ENCODE data around the gene FAM25G.
"Not testable (repeated sequence)": the region's sequence is repeated elsewhere in the genome, so short reads cannot be mapped to it uniquely, and the experiment has no call there.

The FAM25G gene

GRCh38 chr10:47457528-47457820 lies 34.0 kb downstream of the FAM25G start:
- Histone ChIP-seq H3K79me2 (no peaks in the 10 kb centered on the region), H3K4me2 (ENCODE audit: low read length) (no peak overlapping the region), H3K9ac (no peak overlapping the region), H3K27me3 (ENCODE audit: control insufficient read depth, insufficient read depth, low read length) (no peaks in the 10 kb centered on the region), H3K27ac (no peak overlapping the region), H3K4me3 (ENCODE audit: low read depth, low read length) (no peak overlapping the region), H3K36me3 (ENCODE audit: control insufficient read depth, insufficient read depth, low read length) (no peaks in the 10 kb centered on the region), H3K4me1 (no peaks in the 10 kb centered on the region), H2AFZ (no peak overlapping the region), H3K9me3 (ENCODE audit: control insufficient read depth, low read length) (no peaks in the 10 kb centered on the region)
- TF ChIP-seq CTCF (IDR thresholded peaks at IDR 0.05): no peak

DNA sequence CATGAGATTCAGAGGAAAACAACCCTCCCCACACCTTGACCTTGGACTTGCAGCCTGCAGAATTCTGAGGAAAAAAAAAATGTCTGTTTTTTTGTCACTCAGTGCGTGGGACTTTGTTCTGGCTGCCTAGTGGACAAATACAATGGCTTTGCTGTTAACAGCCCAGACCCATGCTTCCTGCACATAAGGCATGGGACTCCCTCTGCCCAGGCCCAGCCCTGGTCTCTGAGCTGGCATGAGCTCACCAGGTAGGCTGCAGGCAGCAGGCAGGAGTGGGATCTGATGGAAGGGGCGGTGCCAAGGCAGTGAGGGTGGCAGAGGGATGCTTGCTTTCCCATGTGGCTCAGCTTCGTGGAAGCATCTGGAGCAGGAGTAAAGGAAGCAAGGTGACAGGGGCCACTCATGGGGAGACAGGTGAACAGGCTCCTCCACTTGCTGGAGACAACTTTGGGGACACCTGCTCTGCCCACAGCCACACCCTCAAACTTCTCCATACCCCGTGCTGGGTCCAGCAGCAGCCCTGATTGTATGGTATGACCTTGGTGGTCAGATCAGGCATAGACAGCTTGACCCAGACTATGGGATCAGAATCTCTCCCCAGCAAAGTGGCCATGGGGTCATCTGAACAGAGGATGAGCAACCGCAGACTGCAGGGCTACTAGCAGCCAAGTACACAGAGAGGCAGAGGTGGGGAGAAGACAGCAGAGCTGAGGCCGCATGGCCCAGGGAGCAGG lies 34.5 kb downstream of the FAM25G start:
- no peak overlapping the region for H3K4me2 ChIP-seq (ENCODE audit: low read length)
- H3K4me1 ChIP-seq: no peaks in the 10 kb centered on the region
- no peak overlapping the region for H3K27ac ChIP-seq
- no peak overlapping the region for H3K9ac ChIP-seq
- no peak overlapping the region for H2AFZ ChIP-seq
- no peaks in the 10 kb centered on the region for H3K9me3 ChIP-seq (ENCODE audit: control insufficient read depth, low read length)
- TF ChIP-seq CTCF (IDR thresholded peaks at IDR 0.05): no peak
- no peaks in the 10 kb centered on the region for H3K36me3 ChIP-seq (ENCODE audit: control insufficient read depth, insufficient read depth, low read length)
- no peaks in the 10 kb centered on the region for H3K79me2 ChIP-seq
- H3K27me3 ChIP-seq (ENCODE audit: control insufficient read depth, insufficient read depth, low read length): no peaks in the 10 kb centered on the region
- H3K4me3 ChIP-seq (ENCODE audit: low read depth, low read length): no peak overlapping the region

GRCh38 chr10:47456079-47456785 lies 35.3 kb downstream of the FAM25G start:
- Histone ChIP-seq H3K4me1 (no peaks in the 10 kb centered on the region), H3K4me3 (ENCODE audit: low read depth, low read length) (no peak overlapping the region), H3K27ac (no peak overlapping the region), H3K27me3 (ENCODE audit: control insufficient read depth, insufficient read depth, low read length) (no peaks in the 10 kb centered on the region), H3K9ac (no peak overlapping the region), H3K79me2 (no peaks in the 10 kb centered on the region), H3K4me2 (ENCODE audit: low read length) (no peak overlapping the region), H2AFZ (no peak overlapping the region), H3K36me3 (ENCODE audit: control insufficient read depth, insufficient read depth, low read length) (no peaks in the 10 kb centered on the region), H3K9me3 (ENCODE audit: control insufficient read depth, low read length) (no peaks in the 10 kb centered on the region)
- no peak for TF ChIP-seq CTCF (IDR thresholded peaks at IDR 0.05)

DNA sequence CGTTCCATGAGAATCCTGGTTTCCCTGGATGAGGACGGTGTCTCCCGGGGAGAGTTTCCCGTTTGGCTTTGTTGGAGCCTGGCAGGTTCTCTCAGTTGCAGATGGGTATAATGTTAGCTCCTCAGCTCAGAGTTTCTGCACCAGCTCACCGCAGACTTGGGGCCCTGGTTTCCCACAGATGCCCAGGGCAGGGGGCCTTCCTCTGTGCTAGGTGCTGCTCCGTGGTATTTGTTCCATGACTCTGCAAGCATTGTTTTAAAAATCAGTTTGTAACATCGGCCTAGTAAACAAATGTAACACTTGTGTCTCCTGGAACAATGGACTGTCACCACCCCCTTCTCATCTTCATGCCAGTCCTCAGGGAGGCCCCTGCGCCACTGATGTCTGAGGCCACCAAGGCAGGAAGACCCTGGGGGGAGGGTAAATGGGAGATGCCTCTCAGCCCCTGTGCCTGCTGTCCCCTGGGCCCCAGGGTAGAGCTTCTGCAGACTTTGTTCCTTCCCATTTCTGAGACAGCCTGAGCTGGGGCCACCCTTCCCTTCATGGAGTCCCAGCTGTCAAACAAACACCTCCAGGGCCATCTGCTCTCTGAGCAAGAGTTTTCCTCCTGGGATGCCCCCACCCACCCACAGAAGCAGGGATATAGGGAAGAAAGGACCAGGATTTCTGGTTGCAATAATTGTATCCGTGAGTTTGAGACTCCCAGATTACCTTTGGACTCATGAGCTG lies 36.0 kb downstream of the FAM25G start:
- not testable (repeated sequence) for H3K9ac ChIP-seq; H3K79me2 ChIP-seq; H3K36me3 ChIP-seq (ENCODE audit: control insufficient read depth, insufficient read depth, low read length); H2AFZ ChIP-seq; H3K9me3 ChIP-seq (ENCODE audit: control insufficient read depth, low read length); H3K27me3 ChIP-seq (ENCODE audit: control insufficient read depth, insufficient read depth, low read length); H3K4me2 ChIP-seq (ENCODE audit: low read length); H3K27ac ChIP-seq; H3K4me1 ChIP-seq; H3K4me3 ChIP-seq (ENCODE audit: low read depth, low read length)

DNA sequence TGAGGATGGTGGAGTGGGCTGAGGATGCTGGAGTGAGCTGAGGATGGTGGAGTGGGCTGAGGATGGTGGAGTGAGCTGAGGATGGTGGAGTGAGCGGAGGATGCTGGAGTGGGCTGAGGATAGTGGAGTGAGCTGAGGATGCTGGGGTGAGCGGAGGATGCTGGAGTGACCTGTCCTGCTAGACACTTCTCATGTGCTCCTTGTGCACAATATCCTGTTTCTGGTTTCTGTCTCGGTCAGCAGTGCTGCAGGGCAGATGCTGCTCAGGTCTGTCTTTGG lies 36.8 kb downstream of the FAM25G start:
- no peak overlapping the region for H2AFZ ChIP-seq
- no peaks in the 10 kb centered on the region for H3K27me3 ChIP-seq (ENCODE audit: control insufficient read depth, insufficient read depth, low read length)

More for the DNA sequence above, 36.8 kb downstream of the FAM25G start:
- Histone ChIP-seq H3K4me2 (ENCODE audit: low read length) (no peak overlapping the region), H3K27ac (no peak overlapping the region), H3K36me3 (ENCODE audit: control insufficient read depth, insufficient read depth, low read length) (no peaks in the 10 kb centered on the region), H3K9me3 (ENCODE audit: control insufficient read depth, low read length) (no peaks in the 10 kb centered on the region), H3K9ac (no peak overlapping the region), H3K79me2 (no peaks in the 10 kb centered on the region), H3K4me1 (no peaks in the 10 kb centered on the region), H3K4me3 (ENCODE audit: low read depth, low read length) (no peak overlapping the region)
- TF ChIP-seq CTCF (IDR thresholded peaks at IDR 0.05): no peak
